ENCODE measurements around the gene AR.

DNA sequence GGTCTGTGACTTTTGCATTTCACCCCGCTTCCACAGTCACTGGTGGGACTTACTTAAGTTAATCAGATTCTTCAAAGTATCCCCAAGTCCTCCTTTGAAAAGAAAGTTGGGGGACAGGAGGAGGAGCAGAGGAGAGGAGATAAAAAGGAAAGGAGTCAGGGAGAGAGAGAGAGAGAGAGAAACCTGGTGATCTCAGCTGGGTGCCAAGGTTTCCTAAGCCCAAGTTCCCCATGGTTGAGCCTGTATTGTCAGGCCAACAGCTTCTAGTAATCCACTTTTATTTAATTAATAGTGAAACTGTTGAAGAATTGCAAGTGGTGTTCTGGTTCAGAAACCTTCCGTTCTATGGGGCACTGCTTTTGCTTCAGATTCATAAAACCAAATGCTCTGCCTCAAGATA lies 91.6 kb downstream of the AR start:
- TF ChIP-seq POLR2A (IDR thresholded peaks at IDR 0.05) = no peak
- TF ChIP-seq, protein P1, sequence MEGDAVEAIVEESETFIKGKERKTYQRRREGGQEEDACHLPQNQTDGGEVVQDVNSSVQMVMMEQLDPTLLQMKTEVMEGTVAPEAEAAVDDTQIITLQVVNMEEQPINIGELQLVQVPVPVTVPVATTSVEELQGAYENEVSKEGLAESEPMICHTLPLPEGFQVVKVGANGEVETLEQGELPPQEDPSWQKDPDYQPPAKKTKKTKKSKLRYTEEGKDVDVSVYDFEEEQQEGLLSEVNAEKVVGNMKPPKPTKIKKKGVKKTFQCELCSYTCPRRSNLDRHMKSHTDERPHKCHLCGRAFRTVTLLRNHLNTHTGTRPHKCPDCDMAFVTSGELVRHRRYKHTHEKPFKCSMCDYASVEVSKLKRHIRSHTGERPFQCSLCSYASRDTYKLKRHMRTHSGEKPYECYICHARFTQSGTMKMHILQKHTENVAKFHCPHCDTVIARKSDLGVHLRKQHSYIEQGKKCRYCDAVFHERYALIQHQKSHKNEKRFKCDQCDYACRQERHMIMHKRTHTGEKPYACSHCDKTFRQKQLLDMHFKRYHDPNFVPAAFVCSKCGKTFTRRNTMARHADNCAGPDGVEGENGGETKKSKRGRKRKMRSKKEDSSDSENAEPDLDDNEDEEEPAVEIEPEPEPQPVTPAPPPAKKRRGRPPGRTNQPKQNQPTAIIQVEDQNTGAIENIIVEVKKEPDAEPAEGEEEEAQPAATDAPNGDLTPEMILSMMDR (IDR thresholded peaks at IDR 0.05) = no peak
- no peak for TF ChIP-seq EP300 (IDR thresholded peaks at IDR 0.05)

Data from ovary (tissue), 3 donors.